Hematopoietic multipotent progenitor cell treated with erythropoietin and hydrocortisone succinate and interleukin-3 and kit ligand, for 4 days (in vitro differentiated cells): ENCODE data around the gene IFIT3.
"Not testable (repeated sequence)": the region's sequence is repeated elsewhere in the genome, so short reads cannot be mapped to it uniquely, and the experiment has no call there.

ENCODE experiments used
- DNase-seq: peaks from one replicate; pipeline ENCODE4 v3.0.0-alpha.2; 2015

The IFIT3 gene

GRCh38 chr10:89327803-89328441 is at the start of gene IFIT3:
IFIT3 (plus strand) TSS chr10:89327997; CDS start chr10:89328074, 77 bp downstream.
- DNase-seq = peak; percentile 81

GRCh38 chr10:89278034-89278535 is 49.7 kb upstream of the IFIT3 start:
- no peak for DNase-seq

GRCh38 chr10:89278900-89279392 is 48.9 kb upstream of the IFIT3 start:
- DNase-seq = no peak

- DNase-seq = peak; percentile 25
Observed at GRCh38 chr10:89279421-89279869, 48.4 kb upstream of the IFIT3 start.

- no peak for DNase-seq
Observed at GRCh38 chr10:89280508-89280907, 47.3 kb upstream of the IFIT3 start.

GRCh38 chr10:89281606-89282395 is 46.0 kb upstream of the IFIT3 start:
- DNase-seq = no peak

- no peak for DNase-seq
Observed at GRCh38 chr10:89283025-89283935, 44.5 kb upstream of the IFIT3 start.

GRCh38 chr10:89283936-89284475 is 43.8 kb upstream of the IFIT3 start:
- no peak for DNase-seq

GRCh38 chr10:89284711-89285110 is 43.1 kb upstream of the IFIT3 start:
- not testable (repeated sequence) for DNase-seq

GRCh38 chr10:89285303-89285702 is 42.5 kb upstream of the IFIT3 start:
- not testable (repeated sequence) for DNase-seq

GRCh38 chr10:89294721-89295239 is 33.0 kb upstream of the IFIT3 start:
- no peak for DNase-seq

GRCh38 chr10:89295597-89295996 is 32.2 kb upstream of the IFIT3 start:
- DNase-seq = peak; percentile 53

GRCh38 chr10:89296220-89296648 is 31.6 kb upstream of the IFIT3 start:
- peak; percentile 70 for DNase-seq

GRCh38 chr10:89297356-89297755 is 30.4 kb upstream of the IFIT3 start:
- no peak for DNase-seq

GRCh38 chr10:89297791-89298190 is 30.0 kb upstream of the IFIT3 start:
- no peak for DNase-seq

GRCh38 chr10:89299031-89299430 is 28.8 kb upstream of the IFIT3 start:
- no peak for DNase-seq

GRCh38 chr10:89301232-89301631 is 26.6 kb upstream of the IFIT3 start:
- peak; percentile 91 for DNase-seq

- peak; percentile 73 for DNase-seq
Observed at GRCh38 chr10:89301721-89302445, 25.9 kb upstream of the IFIT3 start, which contains the start of gene IFIT2. IFIT2 (plus strand) TSS chr10:89302046; CDS start chr10:89302124, 78 bp downstream.

- DNase-seq = peak; percentile 17
Observed at GRCh38 chr10:89302625-89303024, 25.2 kb upstream of the IFIT3 start.

- DNase-seq = no peak
Observed at GRCh38 chr10:89303161-89303560, 24.6 kb upstream of the IFIT3 start.

GRCh38 chr10:89304026-89304425 is 23.8 kb upstream of the IFIT3 start:
- no peak for DNase-seq
